H1 (cell line): ENCODE measurements around the gene SFXN1. TPM values are rescaled to one million over a fixed set of nuclear protein-coding genes. Genes with fewer than 3 reads are reported as not detected.

Experiments used
- CTCF ChIA-PET: fragments of 300-600 bp; sonication (Branson Sonifier 250); formaldehyde crosslinking; loops from one replicate; lab custom pipeline; 2021; ENCODE audit not compliant: partially characterized antibody; lab: Charles Lee
- POLR2A ChIA-PET: fragments of 300-600 bp; sonication (Branson Sonifier 250); formaldehyde crosslinking; loops from one replicate; lab custom pipeline; 2021; ENCODE audit warnings: inconsistent platforms; ENCODE audit not compliant: partially characterized antibody; lab: Charles Lee
- DNase-seq, 2 experiments: peaks; one replicate each; pipeline versions ENCODE4 v3.0.0 to v3.0.0-alpha.2; 2010 to 2022; ENCODE audit warnings: low spot score in 2 of 2, low read depth in 1 of 2, mixed read lengths in 1 of 2
- FAIRE-seq: peaks from 2 replicates; lab custom pipeline; 2011; peaks lifted over from hg19 to GRCh38; lab: Jason Lieb, UNC
- H2AFZ ChIP-seq: 2 replicates; pipeline ENCODE4 v1.8.1; 2012; ENCODE audit warnings: low read length, inconsistent platforms
- H2AK5ac ChIP-seq: 2 replicates; pipeline ENCODE4 v1.6.1; 2013; ENCODE audit warnings: low read depth, low read length
- H2BK120ac ChIP-seq: replicated peaks from 2 replicates; pipeline ENCODE3; 2013; ENCODE audit warnings: low read depth, low read length, inconsistent platforms
- H2BK12ac ChIP-seq: 2 replicates; pipeline ENCODE4 v1.6.1; 2013; ENCODE audit warnings: low read depth, low read length
- H2BK15ac ChIP-seq: 2 replicates; pipeline ENCODE4 v1.6.1; 2013; ENCODE audit warnings: low read length
- H2BK20ac ChIP-seq: 2 replicates; pipeline ENCODE4 v1.6.1; 2013; ENCODE audit warnings: low read length
- H2BK5ac ChIP-seq: 2 replicates; pipeline ENCODE4 v1.6.1; 2013; ENCODE audit warnings: low read depth, low read length
- H3K14ac ChIP-seq: 2 replicates; pipeline ENCODE4 v1.6.1; 2013; ENCODE audit warnings: inconsistent platforms; ENCODE audit not compliant: insufficient read length
- H3K18ac ChIP-seq: 2 replicates; pipeline ENCODE4 v1.6.1; 2013; ENCODE audit warnings: low read length; ENCODE audit errors: extremely low read depth
- H3K23ac ChIP-seq: 2 replicates; pipeline ENCODE4 v1.6.1; 2013; ENCODE audit warnings: inconsistent platforms; ENCODE audit not compliant: insufficient read length
- H3K23me2 ChIP-seq: 2 replicates; pipeline ENCODE4 v1.6.1; 2013; ENCODE audit warnings: low read depth, low read length
- H3K27ac ChIP-seq: 2 replicates; pipeline ENCODE4 v1.6.1; 2011; ENCODE audit warnings: low read depth, low read length, inconsistent platforms
- H3K27me3 ChIP-seq, 4 experiments: replicated peaks in 1 of 4; 1 replicate in 1 of 4; 2 replicates in 3 of 4; pipeline versions ENCODE4 v1.6.1 to v1.8.1; 2011 to 2013; ENCODE audit warnings: low read length in 3 of 4, mild to moderate bottlenecking in 3 of 4, inconsistent platforms in 2 of 4, mixed read lengths in 2 of 4, moderate library complexity in 1 of 4; ENCODE audit not compliant: control insufficient read depth in 3 of 4, insufficient read depth in 3 of 4; ENCODE audit errors: extremely low read depth in 1 of 4
- H3K36me3 ChIP-seq, 4 experiments: 2 replicates each; pipeline versions ENCODE4 v1.6.1 to v1.8.1; 2011 to 2013; ENCODE audit warnings: mild to moderate bottlenecking in 4 of 4, low read length in 3 of 4, moderate library complexity in 2 of 4, control low read depth in 1 of 4, inconsistent platforms in 1 of 4; ENCODE audit not compliant: insufficient read depth in 4 of 4, control insufficient read depth in 2 of 4
- H3K4ac ChIP-seq: replicated peaks from 2 replicates; pipeline ENCODE3; 2013; ENCODE audit warnings: low read length, low read depth, mixed read lengths, inconsistent platforms; ENCODE audit not compliant: insufficient read length
- H3K4me1 ChIP-seq, 4 experiments: replicated peaks in 1 of 4; 1 replicate in 1 of 4; 2 replicates in 3 of 4; pipeline versions ENCODE4 v1.6.1 to v1.8.1; 2011 to 2013; ENCODE audit warnings: low read length in 3 of 4, inconsistent platforms in 2 of 4, mixed read lengths in 1 of 4; ENCODE audit not compliant: insufficient read depth in 4 of 4, control insufficient read depth in 3 of 4
- H3K4me2 ChIP-seq, 2 experiments: 2 replicates each; pipeline versions ENCODE4 v1.6.1 to v1.8.1; 2011 to 2013; ENCODE audit warnings: low read depth in 2 of 2, low read length in 2 of 2, control low read depth in 1 of 2, inconsistent platforms in 1 of 2, mild to moderate bottlenecking in 1 of 2; ENCODE audit not compliant: insufficient read depth in 1 of 2
- H3K4me3 ChIP-seq, 4 experiments: fragments of 200-600, 300-600 bp in 1 of 4; sonication (generic), shearing (Covaris generic), sonication (Bioruptor Twin) in 1 of 4; 2 replicates each; pipeline versions ENCODE4 v1.5.1 to v1.8.1; 2011 to 2016; ENCODE audit warnings: low read length in 4 of 4, low read depth in 3 of 4, control low read depth in 2 of 4, inconsistent platforms in 2 of 4, mild to moderate bottlenecking in 2 of 4, mixed read lengths in 1 of 4, moderate library complexity in 1 of 4; ENCODE audit not compliant: insufficient read depth in 2 of 4; ENCODE audit errors: extremely low read depth in 1 of 4
- H3K56ac ChIP-seq: replicated peaks from 2 replicates; pipeline ENCODE3; 2013; ENCODE audit warnings: low read depth, mild to moderate bottlenecking, mixed read lengths, low read length, inconsistent platforms; ENCODE audit not compliant: insufficient read length
- H3K79me1 ChIP-seq: 2 replicates; pipeline ENCODE4 v1.6.1; 2013; ENCODE audit warnings: low read depth, low read length, control low read depth
- H3K79me2 ChIP-seq, 2 experiments: 2 replicates each; pipeline versions ENCODE4 v1.6.1 to v1.8.1; 2012 to 2013; ENCODE audit warnings: low read length in 2 of 2, mild to moderate bottlenecking in 2 of 2, inconsistent platforms in 1 of 2; ENCODE audit not compliant: insufficient read depth in 2 of 2, control insufficient read depth in 1 of 2
- H3K9ac ChIP-seq, 4 experiments: replicated peaks in 1 of 4; 1 replicate in 1 of 4; 2 replicates in 3 of 4; pipeline versions ENCODE4 v1.6.1 to v1.8.1; 2011 to 2013; ENCODE audit warnings: low read depth in 3 of 4, low read length in 3 of 4, control low read depth in 2 of 4, mild to moderate bottlenecking in 2 of 4, moderate library complexity in 2 of 4, inconsistent platforms in 1 of 4; ENCODE audit errors: extremely low read depth in 1 of 4
- H3K9me3 ChIP-seq, 2 experiments: 2 replicates each; pipeline versions ENCODE4 v1.6.1 to v1.8.1; 2012 to 2013; ENCODE audit warnings: mild to moderate bottlenecking in 2 of 2, moderate library complexity in 2 of 2, control low read depth in 1 of 2, inconsistent platforms in 1 of 2, low read depth in 1 of 2, low read length in 1 of 2, mixed read lengths in 1 of 2; ENCODE audit not compliant: insufficient read depth in 2 of 2
- H4K20me1 ChIP-seq, 2 experiments: replicated peaks in 1 of 2; 2 replicates each; pipeline versions ENCODE3 to v1.8.1; 2011 to 2013; ENCODE audit warnings: inconsistent platforms in 2 of 2, low read length in 2 of 2, mild to moderate bottlenecking in 1 of 2; ENCODE audit not compliant: insufficient read depth in 2 of 2, control insufficient read depth in 1 of 2
- H4K5ac ChIP-seq: 2 replicates; pipeline ENCODE4 v1.6.1; 2013; ENCODE audit warnings: low read length, low read depth, mixed read lengths, inconsistent platforms; ENCODE audit not compliant: insufficient read length
- H4K8ac ChIP-seq: 2 replicates; pipeline ENCODE4 v1.8.0; 2013; ENCODE audit warnings: mild to moderate bottlenecking, moderate library complexity, low read length, inconsistent platforms; ENCODE audit not compliant: insufficient read depth; ENCODE audit errors: extremely low read depth
- H4K91ac ChIP-seq: replicated peaks from 2 replicates; pipeline ENCODE3; 2013; ENCODE audit warnings: low read length, mixed read lengths, inconsistent platforms; ENCODE audit not compliant: insufficient read length
- ATF3 ChIP-seq: IDR thresholded peaks from 2 replicates; pipeline ENCODE4 v1.6.1; 2011; ENCODE audit warnings: low read depth, mild to moderate bottlenecking, low read length; ENCODE audit not compliant: insufficient read depth
- CBX8 ChIP-seq: fragments of 300-800, 300-1000 bp; sonication (generic); IDR thresholded peaks from 2 replicates; pipeline ENCODE4 v1.7.1; 2016; ENCODE audit warnings: low read depth, low read length, borderline replicate concordance
- E2F6 ChIP-seq: IDR thresholded peaks from 2 replicates; pipeline ENCODE4 v1.6.1; 2012; ENCODE audit warnings: inconsistent platforms
- EZH2 ChIP-seq: fragments of 200-600 bp; sonication (generic); IDR thresholded peaks from 2 replicates; pipeline ENCODE4 v1.7.1; 2012; ENCODE audit warnings: low read depth, mild to moderate bottlenecking, moderate library complexity, low read length, inconsistent platforms; ENCODE audit not compliant: severe bottlenecking
- KDM4A ChIP-seq: IDR thresholded peaks from one replicate; pipeline ENCODE4 v1.7.1; 2012; ENCODE audit warnings: low read depth, mild to moderate bottlenecking, moderate library complexity, low read length, inconsistent platforms; ENCODE audit not compliant: severe bottlenecking
- KDM5A ChIP-seq: fragments of 200-600 bp; IDR thresholded peaks from 2 replicates; pipeline ENCODE4 v1.7.1; 2012; ENCODE audit warnings: mild to moderate bottlenecking, low read length, inconsistent platforms, mixed read lengths
- MAFK ChIP-seq: IDR thresholded peaks from 2 replicates; pipeline ENCODE4 v1.6.1; 2012; ENCODE audit warnings: low read depth, mild to moderate bottlenecking, improper control_type of control experiment, low read length
- POLR2A ChIP-seq, 2 experiments: IDR thresholded peaks; 1 replicate in 1 of 2; 2 replicates in 1 of 2; pipeline ENCODE4 v1.6.1; 2011; ENCODE audit warnings: low read depth in 2 of 2, low read length in 2 of 2, mild to moderate bottlenecking in 2 of 2; ENCODE audit errors: control extremely low read depth in 1 of 2
- SIRT6 ChIP-seq: IDR thresholded peaks from one replicate; pipeline ENCODE4 v1.7.1; 2012; ENCODE audit warnings: low read length, inconsistent platforms
- SIX5 ChIP-seq: IDR thresholded peaks from 2 replicates; pipeline ENCODE4 v1.6.1; 2011; ENCODE audit warnings: mild to moderate bottlenecking, low read depth, low read length
- WGBS, 2 experiments: shearing (Covaris generic) in 1 of 2; methylation state at CpG; one replicate each; pipeline versions ENCODE4 v1.1.6 to v1.1.7; 2013 to 2015; ENCODE audit warnings: low lambda C conversion rate in 2 of 2, mixed read lengths in 2 of 2, inconsistent platforms in 1 of 2, low coverage in 1 of 2, missing lambda C conversion rate in 1 of 2; ENCODE audit not compliant: insufficient replicate concordance in 2 of 2, insufficient coverage in 1 of 2, insufficient read length in 1 of 2; ENCODE audit errors: extremely low coverage in 1 of 2, missing lambda C conversion rate in 1 of 2; 5-methylcytosine and 5-hydroxymethylcytosine counted together
- polyA plus RNA-seq, 7 experiments: library from polyadenylated mRNA; depleted of rRNA in 3 of 7; stranded (reverse) in 5 of 7; unstranded in 2 of 7; fragments of >200 nt in 5 of 7; fragments of 200-250 nt in 2 of 7; gene quantifications; 1 replicate in 5 of 7; 2 replicates in 1 of 7; 4 replicates in 1 of 7; pipeline versions ENCODE4 v1.2.1 to v1.2.3, GENCODE V29; 2011 to 2013; ENCODE audit warnings: missing spikeins in 2 of 7, mixed read lengths in 2 of 7
- total RNA-seq: library from RNA; stranded (reverse); fragmentation: NEBNext Ultra II Directional; extraction: Animal tissue kit (Norgen Biotek cat#: 25700); gene quantifications from 2 replicates; pipeline ENCODE4 v1.2.1, GENCODE V29; 2021

Gene SFXN1
- total and polyA plus RNA-seq, 2 of the 8 experiments (the other 6 are each of a cell fraction or from before 2014, with no cell fraction given), result 72.7 to 97.6 TPM

DNA sequence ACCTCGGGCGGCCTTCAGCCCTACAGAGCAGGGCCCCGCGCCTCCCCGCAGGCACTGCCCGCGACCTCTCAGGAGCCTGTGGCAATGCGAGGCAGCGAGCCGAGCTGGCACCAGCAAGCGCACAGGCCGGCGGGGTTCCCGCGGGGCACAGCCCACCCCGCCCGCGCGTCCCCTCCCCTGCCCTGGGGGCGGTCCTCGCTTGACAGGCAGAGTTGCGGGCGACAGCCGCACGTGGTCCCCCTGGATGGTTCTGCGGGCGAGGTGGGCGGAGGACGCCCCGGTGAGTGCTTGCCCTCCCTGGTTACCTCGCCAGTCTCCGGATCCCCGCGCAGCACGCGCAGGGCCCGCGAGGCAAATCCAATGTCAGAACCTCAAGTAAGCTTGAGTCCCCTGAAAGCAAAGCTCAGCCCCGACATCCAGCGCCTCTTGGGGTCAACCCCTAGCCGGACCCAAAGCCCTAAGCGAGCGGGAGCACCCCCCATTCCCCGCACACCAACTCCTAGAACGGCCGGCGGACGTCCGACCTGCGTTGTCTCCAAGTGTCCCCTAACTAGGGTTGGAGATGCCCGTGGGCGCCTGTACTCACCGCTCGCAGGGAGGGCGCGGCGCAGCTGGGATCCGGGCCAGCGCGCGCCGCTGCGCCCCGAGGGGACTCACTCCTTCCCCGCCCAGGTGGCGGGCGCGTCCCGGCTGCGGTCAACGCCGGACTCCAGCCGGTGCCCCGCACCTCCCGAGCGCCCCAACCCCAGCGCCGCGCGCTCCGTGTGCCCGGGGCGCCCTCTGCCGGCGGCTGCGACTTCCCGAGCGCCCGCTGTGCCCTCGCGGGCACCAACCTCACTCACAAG lies 34.1 kb upstream of the SFXN1 start, which contains the start of gene DRD1:
TSS of gene DRD1 (minus strand) at position 123 of the 845 bp plus-strand sequence. CDS start 1,083 bp downstream, outside the sequence.
- POLR2A ChIA-PET, result interaction anchor here (1.2 kb wide), 1 partner anchor 34 kb away, joined by 3 read pairs; the partner anchor contains the start of gene SFXN1
- Histone ChIP-seq H2AK5ac (no peak within 1 kb of the TSS), H3K4ac (no peak within 1 kb of the TSS), H3K14ac (no peak within 1 kb of the TSS), H3K9me3 (no peaks in the 10 kb centered on the region), H2BK20ac (0 out of 2 replicates have a peak within 1 kb of the TSS, but pooled peaks have one; percentile 13), H2AFZ (peak within 1 kb of the TSS; percentile 47; the same call in 1 of the 2 replicates), H3K18ac (0 out of 2 replicates have a peak within 1 kb of the TSS, but pooled peaks have one; percentile 6), H2BK120ac (no peak within 1 kb of the TSS), H3K23ac (no peak within 1 kb of the TSS), H3K56ac (no peak within 1 kb of the TSS), H3K27me3 (peaks cover 11 to 42% (median 38%) of the 10 kb centered on the region in 4 experiments), H3K79me1 (no peaks in the 10 kb centered on the region), H2BK5ac (no peak within 1 kb of the TSS), H2BK15ac (no peak within 1 kb of the TSS), H4K8ac (0 out of 2 replicates have a peak within 1 kb of the TSS, but pooled peaks have one; percentile 53), H3K36me3 (no peaks in the 10 kb centered on the region), H4K5ac (no peak within 1 kb of the TSS), H3K4me1 (peaks cover 3 to 12% (median 8%) of the 10 kb centered on the region in 4 experiments; a peak in 6 of 7 replicates), H3K27ac (no peak within 1 kb of the TSS), H4K20me1 (no peaks in the 10 kb centered on the region), H3K4me2 (peak within 1 kb of the TSS; percentile 46 to 92), H3K23me2 (peaks cover 9% of the 10 kb centered on the region; the same call in 1 of the 2 replicates), H3K9ac (no peak within 1 kb of the TSS), H3K79me2 (no peaks in the 10 kb centered on the region), H4K91ac (no peak within 1 kb of the TSS), H3K4me3 (peak within 1 kb of the TSS; percentile 26 to 67 (median 52)), H2BK12ac (no peak within 1 kb of the TSS; the same call in 1 of the 2 replicates)
- WGBS, 2 experiments, result 1% methylated on average over 56 of the region's 91 CpGs; no CpG with 5 or more reads in 1 of the 2 experiments
- CTCF ChIA-PET, result interaction anchor here (0.6 to 3.3 kb wide), 28 partner anchors 9 to 506 kb away, joined by 3 to 22 read pairs (median 3); no protein-coding TSS in a partner anchor
- DNase-seq, result peak in 1 of 2 experiments; percentile 95
- no peak for FAIRE-seq
- no peak for TF ChIP-seq MAFK
- TF ChIP-seq KDM5A, result no peak
- no peak for TF ChIP-seq CBX8
- no peak for TF ChIP-seq POLR2A (IDR thresholded peaks at IDR 0.05; ENCODE audit: control extremely low read depth in 1 of 2, low read depth in 2 of 2, low read length in 2 of 2)
- TF ChIP-seq SIX5, result no peak
- TF ChIP-seq ATF3, result no peak
- TF ChIP-seq SIRT6, result no peak
- peak; percentile 81 for TF ChIP-seq KDM4A
- TF ChIP-seq EZH2, result peak; percentile 67
- TF ChIP-seq E2F6, result peak; percentile 67
